HG03521 (cell line): ENCODE measurements around the gene FAM118A.
"Not testable (repeated sequence)": the region's sequence is repeated elsewhere in the genome, so short reads cannot be mapped to it uniquely, and the experiment has no call there.

Experiments used
- ATAC-seq: cut with Tn5 transposase; IDR thresholded peaks from one replicate; pipeline ENCODE4 v1.9.1; 2021; ENCODE audit warnings: mild to moderate bottlenecking, moderate library complexity; ENCODE audit not compliant: unreplicated experiment

FAM118A gene

GRCh38 chr22:45309422-45310227 lies at the start of gene FAM118A:
Gene FAM118A, plus strand, starts transcription at chr22:45309934. Its CDS starts 12,446 bp downstream, at chr22:45322380.
- peak; percentile 88 for ATAC-seq

- ATAC-seq = not testable (repeated sequence)
These were observed 49.4 kb upstream of the FAM118A start for GRCh38 chr22:45260395-45260759.

- ATAC-seq = no peak
These were observed 48.2 kb upstream of the FAM118A start for GRCh38 chr22:45261407-45262088.

- ATAC-seq = no peak
These were observed 47.4 kb upstream of the FAM118A start for GRCh38 chr22:45262195-45262930.

GRCh38 chr22:45262931-45263462 lies 46.7 kb upstream of the FAM118A start:
- ATAC-seq = peak; percentile 38

- ATAC-seq = peak; percentile 65
These were observed 46.1 kb upstream of the FAM118A start for GRCh38 chr22:45263463-45264269.

GRCh38 chr22:45265535-45265934 lies 44.2 kb upstream of the FAM118A start:
- ATAC-seq = no peak

GRCh38 chr22:45268167-45268957 lies 41.4 kb upstream of the FAM118A start:
- ATAC-seq = peak; percentile 20

GRCh38 chr22:45268958-45269844 lies 40.5 kb upstream of the FAM118A start:
- ATAC-seq = peak; percentile 69

GRCh38 chr22:45270095-45271020 lies 39.4 kb upstream of the FAM118A start:
- ATAC-seq = no peak

GRCh38 chr22:45271667-45272201 lies 38.0 kb upstream of the FAM118A start:
- ATAC-seq = no peak

- no peak for ATAC-seq
These were observed 37.2 kb upstream of the FAM118A start for GRCh38 chr22:45272498-45272897.

- no peak for ATAC-seq
These were observed 36.2 kb upstream of the FAM118A start for GRCh38 chr22:45273452-45274075.

GRCh38 chr22:45276507-45277105 lies 33.1 kb upstream of the FAM118A start:
- ATAC-seq = no peak

GRCh38 chr22:45277720-45278119 lies 32.0 kb upstream of the FAM118A start:
- not testable (repeated sequence) for ATAC-seq

- ATAC-seq = no peak
These were observed 31.6 kb upstream of the FAM118A start for GRCh38 chr22:45278125-45278524.
